H9 (cell line): ENCODE results near the gene C15orf62. TPM values are rescaled to one million over a fixed set of nuclear protein-coding genes. Genes with fewer than 3 reads are reported as not detected.

ENCODE experiments used
- DNase-seq: peaks from one replicate; pipeline ENCODE4 v3.0.0-alpha.2; 2017
- H2AFZ ChIP-seq: one replicate; pipeline ENCODE4 v1.6.1; 2013; ENCODE audit warnings: mild to moderate bottlenecking, low read length, control low read depth, moderate library complexity
- H2AK5ac ChIP-seq: 2 replicates; pipeline ENCODE4 v1.6.1; 2013; ENCODE audit warnings: low read length, control low read depth, mixed read lengths; ENCODE audit not compliant: insufficient read length
- H2BK120ac ChIP-seq: one replicate; pipeline ENCODE4 v1.6.1; 2013; ENCODE audit warnings: low read depth, mild to moderate bottlenecking, low read length, control low read depth, inconsistent platforms; ENCODE audit not compliant: poor library complexity, severe bottlenecking
- H2BK12ac ChIP-seq: 2 replicates; pipeline ENCODE4 v1.6.1; 2013; ENCODE audit warnings: low read length, control low read depth, mixed read lengths, low read depth; ENCODE audit not compliant: insufficient read length
- H2BK15ac ChIP-seq: 2 replicates; pipeline ENCODE4 v1.6.1; 2013; ENCODE audit warnings: low read depth, low read length, control low read depth
- H2BK20ac ChIP-seq: one replicate; pipeline ENCODE4 v1.6.1; 2013; ENCODE audit warnings: low read depth, mild to moderate bottlenecking, low read length, control low read depth, inconsistent platforms; ENCODE audit not compliant: poor library complexity, severe bottlenecking
- H2BK5ac ChIP-seq: 2 replicates; pipeline ENCODE4 v1.6.1; 2013; ENCODE audit warnings: low read length, control low read depth, mixed read lengths; ENCODE audit not compliant: insufficient read length
- H3K14ac ChIP-seq: 2 replicates; pipeline ENCODE4 v1.6.1; 2013; ENCODE audit warnings: low read length, control low read depth; ENCODE audit not compliant: insufficient read depth
- H3K18ac ChIP-seq: 2 replicates; pipeline ENCODE4 v1.6.1; 2013; ENCODE audit warnings: low read depth, mild to moderate bottlenecking, mixed read lengths, low read length, control low read depth; ENCODE audit not compliant: insufficient read length
- H3K23ac ChIP-seq: 2 replicates; pipeline ENCODE4 v1.6.1; 2013; ENCODE audit warnings: low read length, control low read depth, mixed read lengths, low read depth; ENCODE audit not compliant: insufficient read length
- H3K23me2 ChIP-seq: 2 replicates; pipeline ENCODE4 v1.6.1; 2013; ENCODE audit warnings: low read depth, mild to moderate bottlenecking, mixed read lengths, low read length, control low read depth; ENCODE audit not compliant: insufficient read length, poor library complexity, severe bottlenecking
- H3K27ac ChIP-seq: 2 replicates; pipeline ENCODE4 v1.5.1; 2013; ENCODE audit warnings: low read length, control low read depth, mixed read lengths, low read depth; ENCODE audit not compliant: insufficient read length
- H3K27me3 ChIP-seq: 2 replicates; pipeline ENCODE4 v1.6.1; 2013; ENCODE audit warnings: low read length, control low read depth, inconsistent platforms; ENCODE audit not compliant: insufficient read depth
- H3K4ac ChIP-seq: 2 replicates; pipeline ENCODE4 v1.6.1; 2013; ENCODE audit warnings: low read depth, mild to moderate bottlenecking, control low read depth, inconsistent platforms, low read length, moderate library complexity
- H3K4me1 ChIP-seq: 2 replicates; pipeline ENCODE4 v1.6.1; 2013; ENCODE audit warnings: low read length, control low read depth, inconsistent platforms; ENCODE audit not compliant: insufficient read depth
- H3K4me2 ChIP-seq: 2 replicates; pipeline ENCODE4 v1.6.1; 2013; ENCODE audit warnings: low read length, control low read depth, mixed read lengths; ENCODE audit not compliant: insufficient read length, insufficient read depth
- H3K56ac ChIP-seq: 2 replicates; pipeline ENCODE4 v1.6.1; 2013; ENCODE audit warnings: low read depth, mild to moderate bottlenecking, mixed read lengths, low read length, control low read depth; ENCODE audit not compliant: insufficient read length
- H3K79me1 ChIP-seq: 2 replicates; pipeline ENCODE4 v1.6.1; 2013; ENCODE audit warnings: low read depth, mild to moderate bottlenecking, moderate library complexity, low read length, control low read depth, inconsistent platforms; ENCODE audit not compliant: insufficient read depth, poor library complexity, severe bottlenecking
- H3K79me2 ChIP-seq: 2 replicates; pipeline ENCODE4 v1.6.1; 2013; ENCODE audit warnings: low read length, control low read depth, inconsistent platforms; ENCODE audit not compliant: insufficient read depth
- H3K9ac ChIP-seq: 2 replicates; pipeline ENCODE4 v1.6.1; 2013; ENCODE audit warnings: low read length, control low read depth, mixed read lengths; ENCODE audit not compliant: insufficient read length; ENCODE audit errors: extremely low read depth
- H3K9me3 ChIP-seq: one replicate; pipeline ENCODE4 v1.6.1; 2013; ENCODE audit warnings: low read depth, low read length, inconsistent platforms; ENCODE audit not compliant: control insufficient read depth
- H3T11ph ChIP-seq: one replicate; pipeline ENCODE4 v1.6.1; 2013; ENCODE audit warnings: mild to moderate bottlenecking, low read length, control low read depth, inconsistent platforms
- H4K20me1 ChIP-seq: one replicate; pipeline ENCODE4 v1.6.1; 2013; ENCODE audit not compliant: control insufficient read depth, insufficient read length, insufficient read depth
- H4K5ac ChIP-seq: 2 replicates; pipeline ENCODE4 v1.6.1; 2013; ENCODE audit warnings: low read depth, mild to moderate bottlenecking, mixed read lengths, low read length, control low read depth; ENCODE audit not compliant: insufficient read length
- H4K8ac ChIP-seq: replicated peaks from 2 replicates; pipeline ENCODE4 v1.6.1; 2013; ENCODE audit warnings: low read length, control low read depth, mixed read lengths, low read depth; ENCODE audit not compliant: insufficient read length
- H4K91ac ChIP-seq: 2 replicates; pipeline ENCODE4 v1.6.1; 2013; ENCODE audit warnings: low read depth, mild to moderate bottlenecking, moderate library complexity, mixed read lengths, low read length, control low read depth; ENCODE audit not compliant: insufficient read length
- H3K27ac Mint-ChIP-seq, 3 experiments: 2 replicates in 2 of 3; 3 replicates in 1 of 3; pipeline ENCODE4 v1.8.0; 2020 to 2021; ENCODE audit warnings: mixed read lengths in 3 of 3, mild to moderate bottlenecking in 1 of 3, moderate library complexity in 1 of 3
- H3K27me3 Mint-ChIP-seq: 2 replicates; pipeline ENCODE4 v1.8.0; 2021; ENCODE audit warnings: low read depth, mild to moderate bottlenecking, moderate library complexity, mixed read lengths
- H3K36me3 Mint-ChIP-seq, 3 experiments: 2 replicates in 2 of 3; 3 replicates in 1 of 3; pipeline ENCODE4 v1.8.0; 2020 to 2021; ENCODE audit warnings: low read depth in 3 of 3, mixed read lengths in 3 of 3; ENCODE audit not compliant: insufficient read depth in 1 of 3
- H3K4me1 Mint-ChIP-seq, 2 experiments: 2 replicates each; pipeline ENCODE4 v1.8.0; 2020; ENCODE audit warnings: mixed read lengths in 2 of 2
- H3K4me3 Mint-ChIP-seq, 2 experiments: 2 replicates in 1 of 2; 3 replicates in 1 of 2; pipeline ENCODE4 v1.8.0; 2020 to 2021; ENCODE audit warnings: mild to moderate bottlenecking in 2 of 2, mixed read lengths in 2 of 2, moderate library complexity in 1 of 2
- H3K9me3 Mint-ChIP-seq, 2 experiments: 2 replicates in 1 of 2; 3 replicates in 1 of 2; pipeline ENCODE4 v1.8.0; 2020; ENCODE audit warnings: mild to moderate bottlenecking in 2 of 2, mixed read lengths in 2 of 2, moderate library complexity in 1 of 2
- CTCF ChIP-seq: fragments of 200-600 bp; sonication (generic); conservative IDR thresholded peaks from 3 replicates; pipeline ENCODE4 v1.8.0; 2021; ENCODE audit warnings: antibody characterized with exemption, mild to moderate bottlenecking
- WGBS: extraction: QIAGEN DNeasy Blood & Tissue Kit; methylation state at CpG from one replicate; pipeline ENCODE4 v1.1.7; 2013; ENCODE audit warnings: missing lambda C conversion rate, low lambda C conversion rate, mixed read lengths; ENCODE audit not compliant: insufficient read length; ENCODE audit errors: extremely low coverage; 5-methylcytosine and 5-hydroxymethylcytosine counted together
- total RNA-seq: library from RNA; stranded (reverse); gene quantifications from 2 replicates; pipeline ENCODE4 v1.2.1, GENCODE V29; 2021

Gene C15orf62
- total RNA-seq, 1 experiment from 2014 or later, result 0.70 TPM

GRCh38 chr15:40807028-40807887 is 37.5 kb downstream of the C15orf62 start, which contains the start of the genes DNAJC17 and ZFYVE19:
Gene DNAJC17, minus strand, starts transcription at chr15:40807473. Its CDS starts 27 bp downstream, at chr15:40807446.
Gene ZFYVE19, plus strand, starts transcription at chr15:40807089. Its CDS starts 501 bp downstream, at chr15:40807590.
- Histone ChIP-seq H3K23me2 (peaks cover 4% of the 10 kb centered on the region), H3K56ac (no peak within 1 kb of the TSS), H3K9me3 (no peaks in the 10 kb centered on the region), H2BK20ac (no peak within 1 kb of the TSS), H2AK5ac (no peak within 1 kb of the TSS), H2BK15ac (no peak within 1 kb of the TSS), H4K5ac (no peak within 1 kb of the TSS), H4K20me1 (no peaks in the 10 kb centered on the region), H3K4me1 (peaks cover 3% of the 10 kb centered on the region), H2AFZ (no peak within 1 kb of the TSS), H3K18ac (no peak within 1 kb of the TSS), H2BK12ac (no peak within 1 kb of the TSS), H3K4ac (no peak within 1 kb of the TSS), H3K79me2 (no peaks in the 10 kb centered on the region), H3K23ac (no peak within 1 kb of the TSS), H2BK5ac (no peak within 1 kb of the TSS), H3K27me3 (no peaks in the 10 kb centered on the region), H4K8ac (peak within 1 kb of the TSS; percentile 63), H3K9ac (peak within 1 kb of the TSS; percentile 48), H3K27ac (no peak within 1 kb of the TSS), H3K14ac (peak within 1 kb of the TSS; percentile 18), H3K4me2 (peak within 1 kb of the TSS; percentile 97), H3K79me1 (no peaks in the 10 kb centered on the region), H3T11ph (no peak within 1 kb of the TSS), H4K91ac (no peak within 1 kb of the TSS), H2BK120ac (no peak within 1 kb of the TSS)
- TF ChIP-seq CTCF, result 0 out of 3 replicates have a peak, but pooled peaks have one; percentile 11
- Mint-ChIP-seq H3K4me3 (peak within 1 kb of the TSS; percentile 93 to 98), H3K27me3 (no peaks in the 10 kb centered on the region; the same call in 1 of the 2 replicates), H3K36me3 (peaks cover 0 to 10% (median 2%) of the 10 kb centered on the region in 3 experiments; a peak in 2 of 7 replicates), H3K4me1 (peaks cover 16 to 17% of the 10 kb centered on the region in 2 experiments), H3K27ac (peak within 1 kb of the TSS; percentile 42 to 86 (median 79); a peak in 3 of 7 replicates), H3K9me3 (no peaks in the 10 kb centered on the region)
- peak; percentile 99 for DNase-seq
- WGBS, result no CpG with 5 or more reads among the region's 64 CpGs
